Pancreas (tissue), 10 donors: ENCODE data around the gene CHRNB4. TPM values are rescaled to one million over a fixed set of nuclear protein-coding genes. Genes with fewer than 3 reads are reported as not detected.

Experiments used
- ATAC-seq, 4 donors: fragments of 200-7000 bp; cut with Tn5 transposase; one replicate each; pipeline versions ENCODE4 v1.8.0 to v1.9.1; 2020; ENCODE audit warnings: mild to moderate bottlenecking in 4 of 4, moderate library complexity in 4 of 4
- DNase-seq, 6 donors: peaks; one replicate each; pipeline ENCODE4 v3.0.0-alpha.2; 2020
- FAIRE-seq: peaks from 2 replicates; lab custom pipeline; 2012; peaks lifted over from hg19 to GRCh38; lab: Jason Lieb, UNC
- H3K27ac ChIP-seq, 4 donors: fragments of 200-600 bp; sonication (generic); 1 replicate in 3 of 4; 2 replicates in 1 of 4; pipeline versions ENCODE4 v1.5.0 to v1.8.0; 2020
- H3K27me3 ChIP-seq, 4 donors: fragments of 200-600 bp; one replicate each; pipeline ENCODE4 v1.8.0; 2021
- H3K36me3 ChIP-seq, 3 donors: fragments of 200-600 bp; sonication (generic) in 1 of 3; one replicate each; pipeline versions ENCODE4 v1.5.0 to v1.8.0; 2020 to 2021
- H3K4me1 ChIP-seq, 3 donors: fragments of 200-600 bp; one replicate each; pipeline ENCODE4 v1.8.0; 2021
- H3K4me3 ChIP-seq, 4 donors: fragments of 200-600 bp; sonication (generic) in 2 of 4; one replicate each; pipeline versions ENCODE4 v1.5.0 to v1.8.0; 2020 to 2021
- H3K9me3 ChIP-seq, 4 donors: fragments of 200-600 bp; one replicate each; pipeline ENCODE4 v1.8.0; 2021
- WGBS, 2 donors: extraction: QIAGEN DNeasy Blood & Tissue Kit; methylation state at CpG; one replicate each; pipeline ENCODE4 v1.1.7; 2013; 5-methylcytosine and 5-hydroxymethylcytosine counted together
- intact Hi-C, 3 donors: fragments of 100-400 bp; cut with DNase I; formaldehyde crosslinking; loops; one replicate each; pipeline versions ENCODE4 v1.11.1 to v1.14.2; 2022
- polyA plus RNA-seq, 2 donors: library from polyadenylated mRNA; stranded (reverse); fragments of 200-250 nt; gene quantifications; one replicate each; pipeline ENCODE4 v1.2.3, GENCODE V29; 2013
- total RNA-seq, 6 donors: library from RNA; stranded (reverse); fragmentation: NEBNext Ultra II Directional in 4 of 6; extraction: Animal tissue kit (Norgen Biotek cat#: 25700) in 4 of 6; gene quantifications; one replicate each; pipeline versions ENCODE4 v1.2.1 to v1.2.4, GENCODE V29; 2021 to 2023
- TF ChIP-seq, protein P1 (sequence below), 4 donors: fragments of 200-600 bp; sonication (generic) in 3 of 4; IDR thresholded peaks; one replicate each; pipeline versions ENCODE4 v1.5.0 to v1.8.0; 2021; ENCODE audit warnings: antibody characterized with exemption in 4 of 4
- donor health status: healthy with polysubstance abuse.
- donor health status: DM: no; HTN: no; CAD: no; lungs with moderate emphysema.
- donor health status: DM: no; HTN: no; CAD: no.
- donor health status: control.
- donor health status: control.
- donor health status: Bipolar disorder and iron deficiency.
- donor health status: DM: yes; HTN: yes; CAD: no.
- donor health status: DM: no; HTN: no; CAD: no.
- donor health status: DM: no; HTN: no; CAD: no.
- donor health status: DM: yes; HTN: yes; CAD: no.

Gene CHRNB4
- total and polyA plus RNA-seq, 8 donors = 0.02 to 0.18 TPM; not detected in 6

DNA sequence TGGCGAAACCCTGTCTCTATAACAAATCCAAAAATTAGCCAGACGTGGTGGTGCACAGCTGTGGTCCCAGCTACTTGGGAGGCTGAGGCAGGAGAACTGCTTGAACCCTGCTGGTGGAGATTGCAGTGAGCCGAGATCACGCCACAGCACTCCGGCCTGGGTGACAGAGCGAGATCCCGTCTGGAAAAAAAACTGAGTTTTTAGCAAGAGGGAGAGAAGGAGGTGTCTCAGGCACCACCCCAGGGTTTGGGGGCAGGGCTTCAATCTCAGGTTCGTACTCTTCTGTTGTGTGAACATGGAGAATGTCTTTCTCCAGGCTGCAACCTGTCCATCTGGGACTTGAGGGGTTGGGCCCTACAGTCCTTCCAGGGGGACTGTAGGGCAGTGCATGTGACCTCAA lies 22.9 kb downstream of the CHRNB4 start:
- ATAC-seq = peak in 3 of 4 donors; percentile 6 to 21 (median 7)
- Histone ChIP-seq H3K4me1 (peaks cover 0 to 5% (median 0%) of the 10 kb centered on the region in 3 donors), H3K27ac (no peak overlapping the region), H3K9me3 (no peaks in the 10 kb centered on the region), H3K27me3 (peaks cover 0 to 11% (median 2%) of the 10 kb centered on the region in 4 donors), H3K36me3 (no peaks in the 10 kb centered on the region), H3K4me3 (no peak overlapping the region)
- no peak for FAIRE-seq
- DNase-seq = no peak
- intact Hi-C loops = loop anchor here in 2 of 3 donors (5.0 to 10.0 kb wide), 3 partner anchors 89 to 137 kb away; no protein-coding TSS in a partner anchor
- 69 to 73% methylated on average over 8 of the region's 8 CpGs for WGBS, 2 donors
- TF ChIP-seq, protein P1, sequence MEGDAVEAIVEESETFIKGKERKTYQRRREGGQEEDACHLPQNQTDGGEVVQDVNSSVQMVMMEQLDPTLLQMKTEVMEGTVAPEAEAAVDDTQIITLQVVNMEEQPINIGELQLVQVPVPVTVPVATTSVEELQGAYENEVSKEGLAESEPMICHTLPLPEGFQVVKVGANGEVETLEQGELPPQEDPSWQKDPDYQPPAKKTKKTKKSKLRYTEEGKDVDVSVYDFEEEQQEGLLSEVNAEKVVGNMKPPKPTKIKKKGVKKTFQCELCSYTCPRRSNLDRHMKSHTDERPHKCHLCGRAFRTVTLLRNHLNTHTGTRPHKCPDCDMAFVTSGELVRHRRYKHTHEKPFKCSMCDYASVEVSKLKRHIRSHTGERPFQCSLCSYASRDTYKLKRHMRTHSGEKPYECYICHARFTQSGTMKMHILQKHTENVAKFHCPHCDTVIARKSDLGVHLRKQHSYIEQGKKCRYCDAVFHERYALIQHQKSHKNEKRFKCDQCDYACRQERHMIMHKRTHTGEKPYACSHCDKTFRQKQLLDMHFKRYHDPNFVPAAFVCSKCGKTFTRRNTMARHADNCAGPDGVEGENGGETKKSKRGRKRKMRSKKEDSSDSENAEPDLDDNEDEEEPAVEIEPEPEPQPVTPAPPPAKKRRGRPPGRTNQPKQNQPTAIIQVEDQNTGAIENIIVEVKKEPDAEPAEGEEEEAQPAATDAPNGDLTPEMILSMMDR (IDR thresholded peaks at IDR 0.05) = no peak

DNA sequence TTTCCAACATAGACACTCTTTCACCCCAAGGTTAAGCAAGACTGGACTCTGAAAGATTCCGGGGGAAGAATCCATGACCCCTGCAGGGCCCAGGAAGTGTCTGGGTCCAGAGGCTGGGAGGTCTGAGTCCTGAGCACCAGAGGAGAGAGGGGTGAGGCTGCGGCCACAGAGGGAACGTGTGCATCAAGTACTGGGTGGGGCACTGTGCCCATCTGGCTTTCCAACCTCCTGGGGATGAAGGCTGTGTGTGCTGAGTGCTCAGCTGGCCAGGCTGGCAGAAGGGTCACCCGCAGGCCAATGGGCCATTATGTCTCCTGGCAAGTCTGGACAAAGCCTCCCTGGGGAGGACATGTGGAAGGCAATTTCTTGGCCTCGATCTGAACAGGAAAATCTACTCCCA lies 23.5 kb downstream of the CHRNB4 start:
- intact Hi-C loops = loop anchor here in 2 of 3 donors (5.0 to 10.0 kb wide), 3 partner anchors 90 to 137 kb away; no protein-coding TSS in a partner anchor
- H3K36me3 ChIP-seq = no peaks in the 10 kb centered on the region
- H3K9me3 ChIP-seq = no peaks in the 10 kb centered on the region
- no peak overlapping the region for H3K27ac ChIP-seq
- TF ChIP-seq, protein P1 (IDR thresholded peaks at IDR 0.05) = no peak
- FAIRE-seq = no peak
- H3K4me3 ChIP-seq = no peak overlapping the region
- DNase-seq = no peak
- 72 to 73% methylated on average over 5 of the region's 5 CpGs for WGBS, 2 donors
- ATAC-seq = no peak
- H3K4me1 ChIP-seq = peaks cover 0 to 5% (median 0%) of the 10 kb centered on the region in 3 donors
- H3K27me3 ChIP-seq = peaks cover 0 to 11% (median 2%) of the 10 kb centered on the region in 4 donors

DNA sequence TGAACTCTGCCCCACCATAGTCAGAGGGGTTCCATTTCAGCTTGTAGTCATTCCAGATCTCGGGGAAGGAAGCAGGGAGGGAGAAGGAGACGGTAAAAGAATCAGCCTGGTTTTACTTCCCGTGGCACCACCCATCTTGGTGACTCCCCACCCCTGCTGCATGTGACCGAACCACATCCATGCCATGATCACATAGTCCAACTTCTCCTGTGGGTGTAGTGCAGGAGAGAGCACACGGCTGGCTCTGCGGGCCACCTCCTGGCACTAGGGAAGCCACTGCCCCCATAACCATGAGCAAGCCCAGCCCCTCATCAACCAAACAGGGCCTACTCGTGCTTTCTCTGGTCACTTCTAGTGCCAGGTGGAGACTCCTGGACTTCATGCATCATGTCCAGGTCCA lies 23.9 kb downstream of the CHRNB4 start:
- DNase-seq (no peak), FAIRE-seq (no peak), ATAC-seq (no peak)
- H3K27me3 ChIP-seq = peaks cover 0 to 11% (median 2%) of the 10 kb centered on the region in 4 donors
- no peak overlapping the region for H3K27ac ChIP-seq
- intact Hi-C loops = loop anchor here in 2 of 3 donors (5.0 to 10.0 kb wide), 3 partner anchors 90 to 138 kb away; no protein-coding TSS in a partner anchor
- 59 to 72% methylated on average over 7 of the region's 7 CpGs for WGBS, 2 donors
- no peak overlapping the region for H3K4me3 ChIP-seq
- no peaks in the 10 kb centered on the region for H3K36me3 ChIP-seq
- no peaks in the 10 kb centered on the region for H3K9me3 ChIP-seq
- H3K4me1 ChIP-seq = peaks cover 0 to 5% (median 0%) of the 10 kb centered on the region in 3 donors
- TF ChIP-seq, protein P1 (IDR thresholded peaks at IDR 0.05) = no peak

DNA sequence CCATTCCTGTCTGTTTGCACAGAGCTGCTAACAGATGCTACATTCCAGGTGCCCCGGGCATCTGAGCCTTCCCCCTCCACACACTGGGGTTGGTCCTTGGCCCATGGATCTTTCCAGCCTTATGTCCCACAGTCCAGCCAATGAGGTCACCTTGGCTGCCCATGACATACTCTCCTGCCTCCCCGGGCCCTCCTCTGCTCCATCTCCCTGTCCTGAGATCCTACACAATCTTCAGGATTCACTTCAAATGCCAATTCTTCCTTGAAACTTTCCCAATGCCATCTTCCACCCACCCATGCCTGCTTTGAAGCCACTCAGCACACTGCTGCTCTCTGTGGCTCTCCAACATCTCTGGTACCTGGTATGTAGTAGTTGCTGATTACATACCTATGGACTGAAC lies 24.5 kb downstream of the CHRNB4 start:
- ATAC-seq = no peak
- Histone ChIP-seq H3K27ac (no peak overlapping the region), H3K27me3 (peaks cover 0 to 11% (median 2%) of the 10 kb centered on the region in 4 donors), H3K4me1 (peaks cover 0 to 5% (median 0%) of the 10 kb centered on the region in 3 donors), H3K36me3 (no peaks in the 10 kb centered on the region), H3K9me3 (no peaks in the 10 kb centered on the region), H3K4me3 (no peak overlapping the region)
- no peak for DNase-seq
- FAIRE-seq = no peak
- 66 to 68% methylated on average over 2 of the region's 2 CpGs for WGBS, 2 donors
- TF ChIP-seq, protein P1 (IDR thresholded peaks at IDR 0.05) = no peak
- intact Hi-C loops = loop anchor here in 2 of 3 donors (5.0 to 10.0 kb wide), 3 partner anchors 91 to 138 kb away; no protein-coding TSS in a partner anchor

DNA sequence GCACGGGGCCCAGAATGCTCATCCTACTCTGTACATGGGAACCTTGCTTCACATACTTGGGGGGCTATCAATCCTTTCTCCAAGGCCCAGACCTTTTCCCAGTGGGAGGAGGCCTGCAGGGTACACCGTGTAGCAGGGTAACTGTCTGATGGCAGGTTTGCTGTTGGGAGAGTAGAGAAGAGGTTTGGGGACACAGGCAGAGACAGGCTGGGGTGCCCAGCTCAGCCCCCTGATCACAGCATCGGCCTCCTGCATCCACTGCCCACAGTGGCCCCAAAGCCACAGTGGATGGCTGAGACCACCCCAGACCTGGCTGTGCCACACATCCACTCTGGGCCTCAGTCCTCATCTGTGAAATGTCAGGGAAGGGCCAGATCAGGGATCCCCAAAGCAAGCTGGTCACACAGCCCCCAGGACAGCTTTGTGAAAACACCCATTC lies 25.8 kb downstream of the CHRNB4 start:
- Histone ChIP-seq H3K27ac (no peak overlapping the region), H3K4me3 (no peak overlapping the region), H3K9me3 (no peaks in the 10 kb centered on the region), H3K4me1 (peaks cover 0 to 3% (median 0%) of the 10 kb centered on the region in 3 donors), H3K36me3 (no peaks in the 10 kb centered on the region), H3K27me3 (peaks cover 0 to 11% (median 0%) of the 10 kb centered on the region in 4 donors)
- FAIRE-seq = no peak
- ATAC-seq = no peak
- TF ChIP-seq, protein P1 (IDR thresholded peaks at IDR 0.05) = no peak
- intact Hi-C loops = loop anchor here in 2 of 3 donors (5.0 to 10.0 kb wide), 3 partner anchors 92 to 140 kb away; no protein-coding TSS in a partner anchor
- no peak for DNase-seq
- 64 to 83% methylated on average over 3 of the region's 3 CpGs for WGBS, 2 donors
